Ectodermal cell (in vitro differentiated cells): ENCODE results near the gene ASTL.

Experiments
- H3K27ac ChIP-seq: 2 replicates; pipeline ENCODE4 v1.7.0; 2013; ENCODE audit warnings: mild to moderate bottlenecking, low read depth, low read length; ENCODE audit not compliant: insufficient read depth, poor library complexity, severe bottlenecking
- H3K27me3 ChIP-seq: 2 replicates; pipeline ENCODE4 v1.7.0; 2013; ENCODE audit warnings: mild to moderate bottlenecking, low read length; ENCODE audit not compliant: insufficient read depth, control insufficient read depth, poor library complexity, severe bottlenecking
- H3K36me3 ChIP-seq: one replicate; pipeline ENCODE4 v1.7.0; 2013; ENCODE audit warnings: low read length; ENCODE audit not compliant: control insufficient read depth, insufficient read depth
- H3K4me1 ChIP-seq: one replicate; pipeline ENCODE4 v1.7.0; 2013; ENCODE audit warnings: low read length; ENCODE audit not compliant: control insufficient read depth, insufficient read depth
- H3K4me3 ChIP-seq: 2 replicates; pipeline ENCODE4 v1.7.0; 2013; ENCODE audit warnings: low read depth, low read length, control low read depth; ENCODE audit not compliant: insufficient read depth
- H3K9me3 ChIP-seq: 2 replicates; pipeline ENCODE4 v1.7.0; 2013; ENCODE audit warnings: mild to moderate bottlenecking, low read length, moderate library complexity; ENCODE audit not compliant: control insufficient read depth
- WGBS, 2 experiments: methylation state at CpG; one replicate each; pipeline ENCODE4 v1.1.7; 2013; ENCODE audit warnings: missing lambda C conversion rate in 2 of 2; 5-methylcytosine and 5-hydroxymethylcytosine counted together

The ASTL gene

DNA sequence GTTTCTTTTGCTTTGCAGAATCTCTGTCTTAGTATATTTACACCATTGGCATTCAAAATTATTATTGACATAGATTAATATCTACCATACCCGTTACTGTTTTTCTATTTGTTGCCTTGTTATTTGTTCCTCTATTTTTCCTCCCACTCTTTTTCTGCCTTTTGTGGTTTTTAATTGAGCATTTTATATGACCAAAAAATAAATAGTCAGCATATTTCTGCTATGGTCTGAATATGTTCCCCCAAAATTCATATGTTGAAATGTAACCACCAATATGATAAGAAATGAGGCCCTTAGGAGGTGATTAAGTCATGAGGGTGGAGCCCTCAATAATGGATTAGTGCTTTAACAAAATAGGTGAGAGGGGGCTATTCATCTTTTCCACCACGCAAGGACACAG, 57.3 kb downstream of the ASTL start:
- Histone ChIP-seq H3K9me3 (no peaks in the 10 kb centered on the region), H3K4me3 (no peak overlapping the region), H3K4me1 (no peaks in the 10 kb centered on the region), H3K27ac (no peak overlapping the region), H3K36me3 (no peaks in the 10 kb centered on the region), H3K27me3 (no peaks in the 10 kb centered on the region)
- 86 to 92% methylated on average over 1 of the region's 2 CpGs for WGBS, 2 experiments

DNA sequence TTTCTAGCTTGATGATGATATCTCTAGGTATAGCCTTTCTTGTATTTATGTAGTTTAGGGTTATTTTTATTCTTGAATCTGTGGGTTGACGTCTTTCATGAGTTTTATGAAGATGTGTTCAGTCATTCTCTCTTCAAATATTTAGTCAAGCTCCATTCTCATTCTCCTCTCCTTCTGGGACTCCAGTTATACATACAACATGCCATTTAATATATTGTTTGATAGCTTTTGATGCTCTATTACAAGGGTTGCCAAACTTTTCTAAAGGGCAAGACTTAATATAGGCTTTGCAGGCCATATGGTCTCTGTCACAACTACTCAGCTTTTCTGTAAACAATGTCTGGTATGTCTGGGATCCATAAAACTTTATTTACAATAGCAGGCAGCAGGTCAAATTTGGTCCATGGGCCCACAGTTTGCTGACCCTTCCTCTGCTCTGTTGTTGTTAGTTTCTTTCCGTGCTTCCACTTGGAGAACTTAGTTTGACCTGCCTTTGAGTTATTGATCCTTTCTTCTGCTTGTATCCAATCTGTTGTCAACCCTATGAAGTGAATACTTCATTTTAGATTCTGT, 63.0 kb downstream of the ASTL start:
- Histone ChIP-seq H3K4me1 (peaks cover 4% of the 10 kb centered on the region), H3K27ac (no peak overlapping the region), H3K27me3 (no peaks in the 10 kb centered on the region), H3K36me3 (no peaks in the 10 kb centered on the region), H3K4me3 (no peak overlapping the region), H3K9me3 (no peaks in the 10 kb centered on the region)
- WGBS, 2 experiments, result 94 to 95% methylated on average over 1 to 2 of the region's 2 CpGs

DNA sequence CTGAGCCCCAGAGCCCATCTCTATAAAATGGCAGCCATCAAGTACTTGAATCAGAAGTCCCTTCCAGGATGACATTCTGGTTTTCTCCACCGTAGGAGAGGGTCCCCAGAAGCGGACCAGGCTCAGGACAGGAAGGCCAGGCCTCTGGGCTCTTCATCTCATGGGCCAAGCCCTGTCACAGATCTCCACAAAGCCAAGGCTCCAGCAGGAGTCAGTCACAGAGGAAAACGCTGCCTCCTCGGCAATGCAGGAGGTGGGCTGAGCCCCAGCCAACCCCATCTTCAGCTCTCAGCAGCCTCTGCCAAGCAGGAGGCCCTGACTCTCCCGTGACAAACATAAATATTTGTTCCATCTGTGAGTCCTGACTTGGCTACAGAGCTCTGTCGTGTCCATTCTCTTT, 64.1 kb downstream of the ASTL start:
- Histone ChIP-seq H3K36me3 (no peaks in the 10 kb centered on the region), H3K4me3 (no peak overlapping the region), H3K4me1 (peaks cover 4% of the 10 kb centered on the region), H3K9me3 (no peaks in the 10 kb centered on the region), H3K27ac (no peak overlapping the region), H3K27me3 (no peaks in the 10 kb centered on the region)
- 87 to 92% methylated on average over 6 of the region's 6 CpGs for WGBS, 2 experiments

DNA sequence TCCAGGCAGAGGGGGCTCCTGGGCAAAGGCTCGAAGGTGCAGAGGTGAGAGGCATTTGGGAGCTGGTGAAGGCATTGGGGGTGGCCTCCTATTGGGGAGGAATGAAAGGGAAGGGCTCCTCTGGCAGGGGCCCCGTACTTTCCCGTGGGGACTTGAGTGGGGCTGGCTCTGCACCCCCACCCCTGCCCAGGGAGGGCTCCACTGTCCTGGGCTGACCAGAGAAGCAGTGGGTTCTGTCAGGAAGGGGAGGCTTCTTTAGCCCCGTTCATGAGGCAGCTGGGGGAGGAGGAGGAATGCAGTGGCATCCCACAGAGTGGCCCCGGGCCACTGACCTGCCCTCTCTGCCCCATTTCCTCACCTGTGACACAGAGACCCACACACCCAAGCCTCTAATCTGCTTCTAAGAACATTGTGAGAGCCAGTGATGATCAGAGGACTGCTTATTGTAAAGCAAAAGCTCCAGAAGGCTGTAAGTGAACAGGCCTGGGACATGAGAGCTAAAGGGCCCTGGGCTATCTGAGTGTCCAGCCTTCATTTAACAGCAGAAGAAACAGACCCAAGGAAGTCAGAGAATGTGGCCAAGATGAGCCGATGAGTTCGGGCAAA, 65.0 kb downstream of the ASTL start:
- H3K9me3 ChIP-seq, result no peaks in the 10 kb centered on the region
- no peak overlapping the region for H3K27ac ChIP-seq
- H3K4me3 ChIP-seq, result no peak overlapping the region
- no peaks in the 10 kb centered on the region for H3K36me3 ChIP-seq
- peaks cover 4% of the 10 kb centered on the region for H3K4me1 ChIP-seq
- H3K27me3 ChIP-seq, result no peaks in the 10 kb centered on the region
- 75 to 78% methylated on average over 7 of the region's 7 CpGs for WGBS, 2 experiments
